Limb (tissue), 2 donors: ENCODE results near the gene HOXD10.

Source experiments
- DNase-seq, 2 donors: peaks; one replicate each; pipeline ENCODE4 v3.0.0-alpha.2; 2016; ENCODE audit errors: extremely low spot score in 2 of 2

Gene HOXD10

DNA sequence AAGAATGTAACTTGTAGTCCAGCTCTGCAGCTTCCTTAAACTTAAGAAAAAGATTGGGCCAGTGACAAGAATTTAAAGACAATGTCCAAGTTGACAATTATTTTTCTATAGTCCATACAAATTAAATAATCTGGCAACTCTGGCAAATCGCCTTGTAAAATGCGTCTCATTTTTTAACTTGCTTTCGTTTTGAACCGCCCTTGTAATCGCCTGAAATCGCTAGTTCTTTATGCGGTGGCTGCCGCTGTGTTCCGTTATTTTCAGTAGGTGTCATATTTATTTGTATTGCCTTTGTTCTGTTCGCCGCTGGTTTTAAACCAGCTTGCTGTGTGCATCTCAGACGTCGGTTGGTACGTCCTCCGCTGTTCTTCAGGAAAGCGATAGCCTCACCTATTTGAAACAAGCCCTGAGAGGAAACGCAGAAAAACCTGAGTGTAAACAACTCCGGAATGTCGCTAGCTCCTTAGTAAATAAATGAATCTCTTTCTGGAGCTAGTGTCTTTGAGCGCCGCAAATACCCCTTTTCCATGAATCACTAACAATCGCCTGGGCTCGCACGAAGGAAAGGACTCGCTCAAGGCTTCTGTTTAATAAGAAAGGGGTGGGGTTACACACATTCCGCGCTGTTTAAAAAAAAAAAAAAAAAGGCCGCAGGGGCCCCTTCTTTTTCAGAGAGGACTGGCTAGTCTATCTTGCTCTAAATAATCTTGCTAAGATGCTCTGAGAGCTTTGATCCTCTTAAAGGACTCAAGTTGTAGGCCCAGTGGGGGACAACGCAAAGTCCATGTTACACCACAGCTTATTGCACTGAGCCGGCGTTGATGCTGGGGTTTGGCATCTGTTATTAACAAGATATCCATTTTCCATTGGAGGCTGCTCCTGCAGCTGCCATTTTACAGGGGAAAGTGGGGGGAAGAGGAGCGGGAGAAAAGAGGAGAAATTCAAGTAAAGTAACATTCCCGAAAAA lies 15.9 kb downstream of the HOXD10 start:
- peak in 1 of 2 donors; percentile 56 for DNase-seq

DNA sequence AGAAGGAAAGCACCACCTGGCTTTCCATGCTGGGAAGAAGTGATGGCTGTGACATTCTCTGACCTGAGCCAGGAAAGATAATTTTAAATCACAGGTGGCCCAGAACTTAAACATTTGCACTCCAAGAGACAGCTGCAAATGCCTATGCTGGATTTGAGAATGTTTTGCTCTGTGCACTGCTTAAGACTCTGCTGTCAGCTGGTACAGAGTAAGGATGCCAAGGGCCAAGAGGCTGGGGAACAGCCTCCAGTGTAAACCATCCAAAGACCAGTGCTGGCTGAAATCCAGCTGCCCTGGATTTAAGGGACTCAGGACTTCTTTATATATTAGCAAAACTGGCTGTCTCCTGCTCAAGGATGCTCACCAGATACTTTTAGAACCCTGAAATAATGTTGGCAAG lies 16.8 kb downstream of the HOXD10 start:
- DNase-seq: peak in 1 of 2 donors; percentile 55

DNA sequence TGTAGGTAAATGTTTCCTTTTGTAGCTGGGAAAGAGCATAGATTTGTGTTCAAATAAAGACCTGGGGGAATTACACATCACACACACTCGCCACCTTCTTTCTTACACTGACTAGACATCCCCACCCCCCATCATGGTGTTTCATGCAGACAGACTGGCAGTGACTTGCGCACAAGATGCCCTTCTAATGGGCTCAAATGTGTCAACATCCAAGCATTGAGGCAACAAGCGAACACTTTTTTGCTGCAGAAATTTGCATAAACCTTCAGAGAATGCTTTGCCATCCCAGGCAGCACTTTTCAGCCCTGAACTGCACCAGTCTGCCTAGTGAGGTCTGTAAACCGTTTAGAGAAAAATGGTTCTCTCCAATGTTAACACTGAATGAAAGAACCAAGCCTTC lies 17.5 kb downstream of the HOXD10 start:
- DNase-seq: peak in 1 of 2 donors; percentile 41

DNA sequence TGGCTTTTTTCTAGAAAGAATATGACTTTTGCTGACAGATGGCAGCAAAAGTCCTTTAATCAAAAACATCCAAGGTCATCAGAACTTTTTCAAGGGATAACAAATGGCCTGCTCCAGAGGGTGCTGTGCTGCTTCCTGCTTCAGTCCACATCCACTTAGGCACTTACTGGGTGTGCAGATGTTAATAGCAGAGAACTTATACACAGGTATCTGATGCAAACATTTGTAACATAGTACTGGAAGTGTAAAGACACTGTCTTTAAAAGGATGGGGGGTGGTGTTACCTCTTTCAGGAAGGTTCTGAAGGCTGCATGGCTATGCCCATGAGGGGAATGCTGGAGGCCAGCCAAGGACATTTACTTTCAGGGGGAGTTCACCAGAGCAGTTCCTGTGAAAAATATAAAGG lies 18.5 kb downstream of the HOXD10 start:
- DNase-seq: peak in 1 of 2 donors; percentile 39

DNA sequence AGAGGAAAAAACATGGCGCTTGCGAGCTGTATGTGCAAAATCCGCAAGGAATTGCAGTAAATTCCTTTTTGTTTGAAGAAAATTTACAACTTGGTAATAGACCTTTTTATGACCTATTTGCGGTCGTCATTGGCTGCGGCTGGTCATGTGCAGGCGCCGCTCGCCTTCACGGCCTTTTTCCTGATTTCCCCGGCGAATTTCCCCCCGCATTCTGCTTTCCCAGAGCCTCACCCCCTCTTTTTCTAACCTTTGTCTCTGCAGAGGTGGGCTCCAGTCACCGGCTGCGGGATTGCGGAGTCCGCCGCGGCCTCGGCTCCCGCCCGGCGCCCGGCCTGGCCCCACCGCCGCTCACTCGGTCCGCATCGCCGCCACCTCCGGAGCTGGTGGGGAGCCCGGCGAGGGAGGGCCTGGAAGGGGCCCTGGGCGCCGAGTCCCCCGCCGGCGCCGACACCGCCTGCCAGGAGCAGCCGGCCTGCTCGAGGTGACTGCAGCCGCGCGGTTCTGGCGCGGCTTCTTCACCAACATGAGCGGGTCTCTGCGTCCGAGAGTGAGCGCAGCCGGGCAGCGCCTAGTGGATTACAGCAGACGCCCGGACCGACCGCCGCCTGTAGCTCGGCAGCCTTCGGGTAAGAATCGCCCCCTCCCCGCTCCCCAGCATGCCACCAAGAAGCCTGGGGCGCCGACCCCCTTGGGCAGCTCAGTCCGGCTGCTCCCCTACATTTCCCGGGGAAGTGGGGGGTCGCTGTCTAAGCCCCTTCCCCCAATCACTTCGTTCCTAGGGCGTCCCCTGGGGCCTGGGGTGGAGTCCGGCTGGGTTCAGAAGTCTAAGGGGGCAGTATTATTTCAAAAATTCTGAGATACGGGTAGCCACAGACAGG lies 20.0 kb downstream of the HOXD10 start:
- DNase-seq: peak; percentile 66 to 84

DNA sequence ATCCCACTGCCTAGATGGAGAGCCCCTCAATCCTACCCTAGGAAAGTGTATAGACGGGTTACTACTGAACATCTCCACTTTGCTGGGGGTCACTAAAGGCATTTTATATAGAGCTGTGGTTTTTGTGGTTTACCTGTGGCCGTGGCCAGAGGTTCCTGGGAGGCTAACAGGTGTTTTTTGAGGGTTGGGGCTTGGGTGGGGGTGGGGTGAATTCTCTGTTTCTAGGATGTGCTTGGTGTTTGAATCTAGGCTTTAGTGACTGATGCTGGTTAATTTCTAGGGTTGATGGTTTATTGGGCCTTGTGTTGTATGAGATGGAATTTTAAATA lies 20.6 kb downstream of the HOXD10 start:
- DNase-seq: no peak

DNA sequence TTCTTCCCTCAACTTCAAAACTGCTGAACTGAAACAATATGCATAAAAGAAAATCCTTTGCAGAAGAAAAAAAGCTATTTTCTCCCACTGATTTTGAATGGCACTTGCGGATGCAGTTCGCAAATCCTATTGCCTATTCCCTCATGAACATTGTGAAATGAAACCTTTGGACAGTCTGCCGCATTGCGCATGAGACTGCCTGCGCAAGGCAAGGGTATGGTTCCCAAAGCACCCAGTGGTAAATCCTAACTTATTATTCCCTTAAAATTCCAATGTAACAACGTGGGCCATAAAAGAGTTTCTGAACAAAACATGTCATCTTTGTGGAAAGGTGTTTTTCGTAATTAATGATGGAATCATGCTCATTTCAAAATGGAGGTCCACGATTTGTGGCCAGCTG lies 21.3 kb downstream of the HOXD10 start:
- DNase-seq: peak in 1 of 2 donors; percentile 39

DNA sequence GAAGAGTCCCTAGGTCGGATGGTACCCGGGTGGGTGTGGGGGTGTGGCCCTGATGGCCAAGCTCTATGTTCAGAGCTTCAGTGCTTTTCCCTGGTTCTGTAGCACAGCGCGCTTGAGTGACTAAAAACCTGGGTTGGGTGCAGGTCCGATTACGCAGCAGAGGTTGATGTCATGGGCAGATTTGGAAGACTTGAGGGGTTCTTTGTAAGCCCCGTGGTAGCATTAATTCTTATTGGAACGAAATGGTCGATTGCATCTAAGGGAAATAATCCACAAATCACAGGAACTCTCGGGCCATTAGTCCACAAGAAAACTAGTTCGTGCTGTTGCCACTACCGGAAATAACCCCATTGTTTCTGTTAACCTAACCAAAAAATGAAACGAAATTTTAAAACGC lies 21.9 kb downstream of the HOXD10 start:
- DNase-seq: peak in 1 of 2 donors; percentile 57

DNA sequence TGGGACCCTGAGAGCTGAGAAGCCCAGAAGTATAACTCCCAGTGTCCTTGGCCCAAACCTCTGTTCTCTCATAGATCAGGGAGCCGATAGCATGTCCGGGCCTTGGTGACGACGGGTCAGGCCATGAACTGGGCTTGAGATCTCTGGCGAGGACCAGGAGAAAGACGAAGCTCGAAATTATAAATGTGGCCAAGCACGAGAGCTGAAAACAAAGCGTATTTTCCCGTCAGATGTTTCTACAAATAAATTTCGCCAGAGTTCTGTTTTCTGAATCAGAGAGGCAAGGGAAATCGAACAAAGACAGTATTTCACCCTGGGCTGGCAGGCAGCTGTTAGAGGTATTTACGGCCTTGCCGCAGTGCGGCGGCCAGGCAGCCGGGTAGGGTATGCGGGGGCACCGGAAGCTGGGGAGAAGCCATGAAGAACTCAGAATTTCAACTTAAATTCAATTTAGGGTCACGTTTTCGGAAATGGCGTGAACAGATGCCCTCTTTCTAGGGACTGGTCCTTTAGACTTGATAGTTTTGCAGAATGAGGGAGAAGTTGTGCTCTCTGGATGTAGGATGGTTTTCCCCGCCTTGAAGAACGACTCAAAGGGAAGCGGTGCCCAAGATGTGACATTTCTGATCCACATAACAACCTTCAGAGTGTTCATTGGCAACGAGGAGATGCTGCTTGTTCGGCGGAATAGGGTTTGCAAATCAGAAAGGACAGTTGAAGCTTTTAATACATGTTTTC lies 22.5 kb downstream of the HOXD10 start:
- DNase-seq: peak in 1 of 2 donors; percentile 70

DNA sequence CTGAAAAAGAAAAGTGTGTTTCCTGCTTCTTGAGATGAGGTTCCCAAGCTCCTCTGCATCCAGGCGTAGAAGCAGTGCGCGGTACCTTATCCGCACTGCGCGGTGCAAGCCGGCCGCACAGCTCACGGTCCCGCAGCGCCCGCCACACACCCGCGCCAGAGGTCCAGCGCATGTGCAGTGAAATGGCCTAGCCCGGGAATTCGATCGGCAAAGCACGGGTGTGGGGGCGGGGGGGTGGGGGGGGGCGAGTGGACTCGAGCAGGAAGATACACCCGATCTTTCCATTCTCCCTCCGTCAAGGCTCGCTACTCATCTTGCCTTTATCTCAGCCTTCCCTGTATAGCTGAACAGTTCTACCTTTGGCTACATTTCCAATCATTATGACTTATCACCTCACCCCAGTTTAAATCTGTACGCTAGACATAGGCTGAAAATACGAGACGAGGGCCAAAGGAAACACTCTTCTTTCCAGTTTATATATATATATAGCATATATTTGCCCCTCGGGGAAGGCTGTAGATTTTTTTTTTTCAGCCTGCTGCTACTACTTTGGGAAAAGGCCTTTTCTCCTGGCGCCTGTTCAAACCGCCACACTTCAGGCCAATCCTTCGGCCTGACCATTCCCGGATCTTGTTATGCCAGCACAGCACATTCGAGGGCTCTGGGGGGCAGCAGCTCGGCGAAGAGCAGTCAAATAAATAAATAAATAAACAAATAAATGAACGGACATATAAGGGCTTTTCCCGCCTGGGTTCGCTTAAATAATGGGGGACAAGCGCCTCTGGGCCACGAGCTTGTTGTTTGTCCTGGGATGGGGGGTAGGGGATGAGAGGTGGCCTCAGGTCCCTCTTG lies 23.3 kb downstream of the HOXD10 start:
- peak in 1 of 2 donors; percentile 83 for DNase-seq

DNA sequence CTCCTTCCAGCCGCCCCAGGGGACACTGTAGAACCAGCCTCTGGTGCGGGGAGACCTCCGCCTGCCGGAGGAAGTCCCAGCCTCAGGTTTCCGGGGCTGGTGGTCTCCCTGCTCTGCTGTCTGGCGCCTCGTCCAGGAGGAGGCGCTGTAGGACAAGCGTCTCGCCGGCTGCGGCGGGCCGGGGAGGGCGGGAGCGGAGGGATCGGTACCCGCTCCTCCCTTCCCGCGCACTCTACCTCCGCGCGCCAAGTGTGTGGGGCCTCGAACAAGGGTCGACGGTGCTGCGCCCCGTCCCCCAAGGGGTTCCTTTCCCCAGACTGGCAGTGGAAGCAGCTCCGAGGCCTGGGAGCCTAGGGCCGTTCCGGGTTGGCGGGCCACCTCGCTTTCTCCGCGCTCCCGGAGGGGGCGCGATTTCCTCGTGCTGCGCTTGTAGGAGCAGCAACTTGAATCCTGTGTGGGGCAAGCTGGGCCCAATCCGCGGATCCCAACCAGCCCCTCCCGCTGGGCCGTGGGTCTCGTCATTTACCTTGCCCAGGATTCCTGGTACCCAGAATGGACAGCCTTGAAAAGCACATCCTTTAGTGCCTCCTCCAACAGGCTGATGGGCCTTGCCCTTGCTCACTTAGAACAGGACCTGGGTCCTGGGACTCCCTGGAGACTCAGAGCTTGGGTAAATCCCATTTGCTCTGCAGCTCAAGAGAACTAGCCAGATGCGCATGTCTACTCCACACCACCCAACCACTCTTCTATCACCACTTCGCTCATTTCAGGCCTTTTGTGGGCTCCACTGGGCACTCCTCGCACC lies 24.1 kb downstream of the HOXD10 start:
- DNase-seq: peak; percentile 88 to 94

DNA sequence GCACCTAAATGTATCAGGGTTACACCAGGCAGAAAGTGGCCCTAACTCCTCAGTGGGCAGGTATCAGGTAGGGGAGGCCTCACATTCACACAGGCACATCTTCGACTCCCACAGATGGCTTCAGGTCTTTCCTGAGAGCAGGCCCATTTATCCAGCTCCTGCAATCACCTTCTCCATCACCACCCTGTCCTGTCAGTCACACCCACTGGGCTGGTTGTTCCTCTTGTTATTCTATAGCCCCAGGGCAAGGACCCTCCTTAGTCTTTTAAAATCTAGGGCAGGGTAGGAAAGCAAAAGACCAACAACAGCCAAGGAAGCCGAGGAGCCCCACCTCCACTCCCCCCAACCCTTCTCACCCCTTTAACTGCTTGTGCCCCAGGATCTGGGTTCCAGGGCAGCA lies 25.7 kb downstream of the HOXD10 start:
- DNase-seq: no peak

DNA sequence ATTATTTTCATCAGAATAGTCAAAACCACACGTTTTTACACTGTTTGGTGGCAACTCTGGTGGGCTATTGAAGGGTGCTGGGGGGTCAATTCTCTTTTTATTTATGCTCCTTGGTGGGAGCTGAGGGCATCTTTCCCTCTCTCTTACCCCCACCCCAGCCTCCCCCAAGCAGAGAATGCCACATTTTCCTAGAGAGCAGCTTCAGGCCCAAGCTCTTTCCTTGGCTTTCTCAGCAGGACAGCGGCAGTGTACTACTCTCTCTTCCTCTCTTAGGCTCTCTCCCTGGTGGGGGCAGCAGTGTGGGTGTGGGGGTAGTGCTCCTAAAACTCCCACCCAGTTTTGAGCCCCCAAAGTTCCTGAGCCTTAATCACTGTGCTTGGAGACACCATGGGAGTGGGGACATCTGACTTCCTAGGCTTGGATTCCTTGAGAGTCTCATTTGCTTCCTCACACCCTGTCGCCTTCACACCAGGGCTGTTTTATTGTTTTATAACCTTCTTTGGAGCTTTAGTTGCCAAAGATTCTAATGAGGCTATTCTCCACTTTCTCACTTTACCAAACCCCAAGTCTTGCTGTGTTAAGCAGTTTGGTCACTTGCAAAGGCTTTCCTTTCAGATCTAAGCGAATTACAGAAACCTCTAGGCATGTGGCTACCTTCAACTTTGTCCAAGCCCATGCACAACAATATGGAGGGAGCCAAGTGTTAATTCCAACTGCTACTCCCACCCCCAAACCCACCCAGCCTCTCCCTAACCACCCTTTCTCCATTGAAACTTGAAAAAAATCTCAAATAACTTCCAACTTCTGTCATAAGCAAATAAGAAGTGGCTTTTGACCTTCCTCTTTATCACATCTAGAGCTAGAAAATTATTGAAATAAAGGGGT lies 28.7 kb downstream of the HOXD10 start:
- DNase-seq: no peak

DNA sequence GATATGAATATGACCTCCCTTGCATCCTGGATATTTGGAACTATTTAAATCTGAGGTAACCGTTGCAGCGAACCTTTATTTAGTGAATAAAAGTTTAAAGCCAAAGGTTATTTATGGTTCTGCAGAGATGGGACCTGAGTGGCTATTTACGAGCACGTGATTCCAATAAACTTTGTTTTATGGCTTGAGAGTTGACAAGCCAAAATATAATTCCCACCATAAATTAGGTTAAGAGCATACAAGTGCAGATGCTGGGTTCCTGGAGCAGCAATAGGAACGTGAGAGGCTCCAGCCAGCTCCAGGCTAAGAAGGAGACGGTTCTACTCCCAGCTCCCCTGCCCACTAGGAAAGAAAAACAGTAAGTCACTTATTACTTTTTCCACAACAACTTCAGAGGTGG lies 29.5 kb downstream of the HOXD10 start:
- DNase-seq: peak in 1 of 2 donors; percentile 32

DNA sequence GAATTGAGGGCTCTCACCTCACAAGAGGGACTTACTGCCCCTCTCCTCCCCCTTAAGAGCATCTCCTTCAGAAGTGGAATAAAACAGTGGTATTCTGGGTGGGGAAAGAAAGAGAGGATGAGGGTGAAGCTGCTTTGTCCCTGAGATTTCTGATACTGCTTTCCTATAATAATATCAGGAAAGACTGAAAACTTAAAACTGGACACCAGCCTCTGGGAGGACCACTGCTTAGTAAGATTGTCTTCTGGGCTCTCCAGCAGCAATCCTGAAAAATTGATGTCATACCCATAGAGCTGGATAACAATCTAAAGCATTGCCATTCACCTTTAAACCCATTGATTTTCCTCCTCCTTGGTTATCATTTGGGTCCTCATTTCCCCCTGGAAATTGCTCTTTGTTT lies 30.1 kb downstream of the HOXD10 start:
- no peak for DNase-seq

DNA sequence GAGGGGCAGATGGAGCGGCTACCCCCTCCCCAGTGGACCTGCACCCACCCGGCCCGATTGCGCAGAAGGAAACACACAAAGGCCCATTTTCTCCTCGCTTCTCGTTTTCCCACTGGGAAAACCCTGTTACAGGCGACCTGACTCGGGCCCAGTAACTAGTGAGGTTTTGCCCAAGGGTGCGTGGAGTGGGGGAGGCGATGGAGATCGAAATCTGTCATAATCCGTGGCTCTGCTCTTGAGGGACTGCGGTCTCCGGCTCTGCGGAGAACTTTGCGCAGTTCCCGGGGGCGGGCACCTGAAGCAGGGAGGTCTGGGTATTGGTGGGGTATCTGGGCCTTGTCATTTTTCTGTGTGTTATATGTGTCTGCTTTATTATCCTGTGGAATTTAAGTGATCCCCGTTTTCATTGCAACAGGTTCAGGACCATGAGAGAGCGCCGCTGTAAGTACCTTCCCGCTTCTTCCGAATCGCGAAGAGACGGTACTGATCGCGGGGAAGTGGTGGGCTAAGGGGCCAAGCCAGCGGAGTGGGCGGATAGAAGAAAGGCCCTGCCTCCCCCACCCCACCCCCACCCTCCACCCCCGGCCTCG lies 30.7 kb downstream of the HOXD10 start:
- DNase-seq: peak in 1 of 2 donors; percentile 33

DNA sequence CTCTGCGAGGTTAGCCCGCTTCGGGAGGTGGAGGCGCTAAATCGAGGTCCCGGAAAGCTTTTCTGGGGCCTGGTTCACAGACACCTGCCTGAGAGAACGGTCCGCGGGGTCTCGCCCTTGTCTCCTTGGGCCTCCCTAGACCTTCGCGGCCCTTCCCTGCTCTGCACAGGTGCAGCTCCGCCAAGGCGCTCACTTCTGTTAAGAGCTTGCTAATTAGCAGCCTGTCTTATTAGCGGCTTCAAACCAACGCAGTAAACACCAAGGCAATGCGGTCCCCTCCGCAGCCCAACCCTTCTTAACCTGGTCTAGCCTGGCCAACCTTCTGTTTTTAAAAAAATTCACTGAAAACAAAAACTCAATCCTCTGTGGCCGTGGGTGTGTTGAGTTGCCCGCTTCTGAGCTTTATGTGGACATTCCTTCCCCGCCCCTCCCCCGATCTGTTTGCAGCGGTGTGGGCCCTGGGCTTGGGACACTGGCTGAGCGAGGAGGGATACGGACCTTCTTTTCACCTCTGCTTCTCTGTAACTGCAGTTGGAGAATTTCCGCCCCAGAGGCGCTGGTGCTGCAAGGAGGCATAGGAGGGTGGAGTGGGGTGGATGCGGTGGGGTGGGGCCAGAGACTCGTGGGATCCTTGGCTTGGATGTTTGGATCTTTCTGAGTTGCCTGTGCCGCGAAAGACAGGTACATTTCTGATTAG lies 31.4 kb downstream of the HOXD10 start:
- DNase-seq: peak in 1 of 2 donors; percentile 46
